Tibial nerve (tissue), 4 donors: ENCODE data around the gene SORCS3.

Experiments
- CTCF ChIP-seq, 5 experiments: fragments of 200-600 bp in 3 of 5; fragments of 450-650 bp in 2 of 5; sonication (generic) in 3 of 5; IDR thresholded peaks; one replicate each; pipeline ENCODE4 v1.5.1; 2016 to 2019; ENCODE audit warnings: antibody characterized with exemption in 5 of 5, mild to moderate bottlenecking in 3 of 5, moderate library complexity in 2 of 5
- EP300 ChIP-seq, 2 donors: sonication (generic); formaldehyde crosslinking; IDR thresholded peaks; one replicate each; pipeline ENCODE4 v1.6.1; 2017; ENCODE audit warnings: antibody characterized with exemption in 2 of 2, mild to moderate bottlenecking in 1 of 2
- POLR2A ChIP-seq, 2 donors: fragments of 450-650 bp; IDR thresholded peaks; one replicate each; pipeline ENCODE4 v1.6.1; 2017; ENCODE audit warnings: antibody characterized with exemption in 2 of 2, mild to moderate bottlenecking in 2 of 2, moderate library complexity in 2 of 2

- TF ChIP-seq CTCF (IDR thresholded peaks at IDR 0.05) (no peak), EP300 (IDR thresholded peaks at IDR 0.05) (no peak), POLR2A (IDR thresholded peaks at IDR 0.05) (no peak)
Observed at GRCh38 chr10:105161149-105161548, 520.1 kb downstream of the SORCS3 start.
